Stimulated activated CD4-positive, alpha-beta T cell treated with anti-CD3 and anti-CD28 coated beads, Interleukin-1b, Interleukin-23, amount 100 ng/mL, for 4 hours (primary cell): Measurements from ENCODE around the gene BAIAP2.

Source experiments
- DNase-seq, 2 donors: peaks; one replicate each; pipeline ENCODE4 v3.0.0-alpha.2; 2020; ENCODE audit warnings: low read depth in 2 of 2

Gene BAIAP2

GRCh38 chr17:81034779-81035520 is at the start of gene BAIAP2:
BAIAP2 (plus strand) TSS chr17:81035151; CDS start chr17:81035255, 104 bp downstream.
- DNase-seq = peak; percentile 100

- no peak for DNase-seq
These were observed 48.9 kb upstream of the BAIAP2 start for GRCh38 chr17:80986046-80986445.

GRCh38 chr17:80986816-80987475 is 48.0 kb upstream of the BAIAP2 start:
- DNase-seq = no peak

GRCh38 chr17:80987941-80988461 is 47.0 kb upstream of the BAIAP2 start:
- DNase-seq = no peak

DNA sequence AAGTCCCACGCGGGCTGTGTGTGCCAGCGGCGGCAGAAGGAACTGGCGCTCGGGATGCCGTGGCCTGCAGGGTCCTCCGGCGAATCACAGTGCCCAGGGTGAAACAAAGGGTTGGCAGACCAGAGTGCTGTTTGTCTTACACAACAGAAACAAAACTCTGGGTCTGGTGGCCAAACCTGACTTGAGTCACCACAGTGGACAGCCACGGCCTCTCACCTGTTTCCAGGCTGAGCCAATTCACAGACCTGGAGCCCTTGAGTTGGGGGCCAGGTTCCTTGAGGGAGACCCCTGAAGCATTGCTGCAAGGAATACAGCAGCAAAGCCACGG is 45.4 kb upstream of the BAIAP2 start:
- no peak for DNase-seq

- DNase-seq = no peak
These were observed 43.9 kb upstream of the BAIAP2 start for GRCh38 chr17:80990921-80991644.

- DNase-seq = peak; percentile 53 to 75
These were observed 43.3 kb upstream of the BAIAP2 start, which contains the start of gene CHMP6 for GRCh38 chr17:80991645-80992076. CHMP6 (plus strand) TSS chr17:80991841; CDS start chr17:80991919, 78 bp downstream.

- no peak for DNase-seq
These were observed 42.6 kb upstream of the BAIAP2 start for GRCh38 chr17:80992077-80992947.

GRCh38 chr17:80992948-80993624 is 41.9 kb upstream of the BAIAP2 start:
- DNase-seq = no peak

DNA sequence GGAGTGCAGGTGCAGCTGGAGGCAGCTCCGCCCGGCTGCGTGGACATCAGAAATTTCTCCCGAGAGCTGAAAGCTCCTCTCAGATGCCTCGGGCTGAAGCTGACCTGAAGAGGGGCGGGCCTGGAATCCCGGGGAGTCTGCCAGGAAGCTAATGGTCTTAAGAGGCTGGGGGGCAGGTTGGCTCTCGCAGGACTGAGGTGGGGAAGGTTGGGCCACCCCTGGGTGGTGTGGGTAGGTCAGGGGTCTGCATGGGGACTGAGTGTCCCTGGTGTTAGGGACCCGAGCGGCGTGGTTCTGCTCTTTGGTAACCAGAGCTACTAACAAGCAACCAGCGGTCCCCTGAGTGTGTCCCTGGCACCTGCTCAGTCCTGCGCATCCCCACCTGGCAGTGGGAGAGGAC is 39.8 kb upstream of the BAIAP2 start:
- no peak for DNase-seq

- DNase-seq = no peak
These were observed 38.3 kb upstream of the BAIAP2 start for GRCh38 chr17:80996422-80997305.

DNA sequence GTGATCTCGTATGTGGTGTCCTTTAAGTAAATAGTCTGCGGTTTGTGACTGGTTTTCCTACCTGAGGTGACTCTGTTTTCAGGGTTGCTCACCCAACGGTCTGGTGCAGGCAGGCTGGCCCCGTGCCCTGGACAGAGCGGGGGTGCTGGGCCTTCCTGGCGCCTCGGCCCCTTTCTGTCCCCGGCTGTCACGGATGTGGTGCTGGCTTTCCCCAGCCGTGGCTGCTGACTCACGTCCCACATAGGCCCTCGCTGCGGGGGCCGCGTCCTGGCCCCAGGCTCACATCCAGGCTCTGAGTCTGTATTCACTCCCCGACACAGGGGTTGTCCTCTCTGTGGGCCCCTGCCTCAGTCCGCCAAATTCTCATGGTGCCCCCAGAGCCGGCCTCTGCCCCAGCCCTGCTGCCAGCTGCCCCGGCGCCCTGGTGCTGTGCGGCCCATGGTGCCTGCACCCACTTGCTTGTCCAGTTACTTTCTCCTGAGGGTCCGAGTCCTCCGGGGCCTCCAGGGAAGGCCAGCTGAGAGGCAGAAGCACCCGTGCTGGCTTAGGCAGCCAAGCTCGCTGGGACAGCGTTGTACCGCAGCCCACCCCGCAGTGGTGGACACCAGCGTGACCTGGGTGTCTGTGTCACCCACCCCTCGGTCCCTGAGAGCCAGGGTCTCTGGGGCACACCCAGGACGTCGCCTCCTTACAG is 37.4 kb upstream of the BAIAP2 start:
- no peak for DNase-seq

DNA sequence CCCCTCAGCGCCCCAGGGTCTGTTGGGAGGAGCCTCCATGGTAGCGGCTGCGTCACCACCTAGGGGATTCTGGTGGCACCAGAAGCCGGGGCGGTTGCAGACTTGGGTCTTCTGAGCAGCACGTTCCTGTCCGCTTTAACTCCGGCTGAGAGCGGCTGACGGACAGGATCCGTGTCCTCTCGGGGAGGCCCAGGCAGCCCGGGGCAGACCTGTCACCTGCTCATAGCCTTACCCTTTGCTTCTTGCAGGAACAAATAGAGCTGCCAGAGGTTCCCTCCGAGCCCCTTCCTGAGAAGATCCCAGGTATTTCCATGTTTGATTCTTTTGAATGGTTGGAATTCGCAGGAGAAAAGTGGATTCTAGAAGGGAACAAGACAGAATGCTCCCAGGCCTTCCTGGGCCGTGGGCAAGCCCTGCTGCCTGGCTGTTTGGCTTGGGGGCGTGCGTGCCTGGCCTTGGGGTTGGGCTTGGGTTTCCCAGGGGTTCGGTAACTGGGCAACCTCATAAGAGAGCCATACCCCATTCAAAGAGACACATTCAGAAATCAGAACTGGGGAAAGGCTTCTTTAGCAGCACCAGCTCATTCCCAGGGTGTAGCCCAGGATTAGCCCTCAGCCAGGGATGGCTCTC is 36.7 kb upstream of the BAIAP2 start:
- DNase-seq = no peak

- no peak for DNase-seq
These were observed 36.0 kb upstream of the BAIAP2 start for GRCh38 chr17:80998748-80999535.

GRCh38 chr17:80999536-81000333 is 35.2 kb upstream of the BAIAP2 start:
- no peak for DNase-seq

- no peak for DNase-seq
These were observed 34.7 kb upstream of the BAIAP2 start for GRCh38 chr17:81000334-81000630.

GRCh38 chr17:81000631-81001357 is 34.2 kb upstream of the BAIAP2 start:
- no peak for DNase-seq
